Activated B cell treated with CpG ODN at 0.5 μM for 24 hours (primary cell): ENCODE measurements around the gene EXOSC5. TPM values are rescaled to one million over a fixed set of nuclear protein-coding genes. Genes with fewer than 3 reads are reported as not detected.

Experiments used
- ATAC-seq: fragments of 200-7000 bp; cut with Tn5 transposase; one replicate; pipeline ENCODE4 v1.10.0; 2021; ENCODE audit warnings: low read depth, mild to moderate bottlenecking, moderate library complexity
- CTCF ChIA-PET: fragments of 350-600 bp; sonication (Branson Sonifier 250); formaldehyde crosslinking; loops from one replicate; lab custom pipeline; 2021; ENCODE audit warnings: antibody characterized with exemption; lab: Charles Lee
- POLR2A ChIA-PET: fragments of 350-600 bp; sonication (Branson Sonifier 250); formaldehyde crosslinking; loops from one replicate; lab custom pipeline; 2021; ENCODE audit warnings: antibody characterized with exemption; lab: Charles Lee
- DNase-seq: peaks from one replicate; pipeline ENCODE4 v3.0.0; 2022
- H3K27ac Mint-ChIP-seq: one replicate; pipeline ENCODE4 v1.8.0; 2020; ENCODE audit warnings: mixed read lengths
- H3K27me3 Mint-ChIP-seq: one replicate; pipeline ENCODE4 v1.8.0; 2021; ENCODE audit warnings: mixed read lengths
- H3K36me3 Mint-ChIP-seq: one replicate; pipeline ENCODE4 v1.8.0; 2021; ENCODE audit warnings: low read depth, mixed read lengths
- H3K4me1 Mint-ChIP-seq: one replicate; pipeline ENCODE4 v1.8.0; 2021; ENCODE audit warnings: mixed read lengths
- H3K4me3 Mint-ChIP-seq: one replicate; pipeline ENCODE4 v1.8.0; 2020; ENCODE audit warnings: mild to moderate bottlenecking, mixed read lengths
- H3K9me3 Mint-ChIP-seq: one replicate; pipeline ENCODE4 v1.8.0; 2020; ENCODE audit warnings: mixed read lengths
- intact Hi-C: fragments of 100-400 bp; cut with micrococcal nuclease; formaldehyde crosslinking; loops from one replicate; pipeline ENCODE4 v1.15.1; 2024
- total RNA-seq: library from RNA; stranded (reverse); gene quantifications from 2 replicates; pipeline ENCODE4 v1.2.3, GENCODE V29; 2022
- TF ChIP-seq, protein P1 (sequence below): fragments of 200-600 bp; IDR thresholded peaks from one replicate; pipeline ENCODE4 v1.8.0; 2022; ENCODE audit warnings: antibody characterized with exemption, mild to moderate bottlenecking

EXOSC5 gene
- total RNA-seq, 1 donor from 2014 or later: 30.1 TPM

- Mint-ChIP-seq H3K9me3 (no peaks in the 10 kb centered on the region), H3K4me1 (peaks cover 36% of the 10 kb centered on the region), H3K27ac (peak overlapping the region; percentile 88), H3K4me3 (peak overlapping the region; percentile 74), H3K27me3 (no peaks in the 10 kb centered on the region), H3K36me3 (peaks cover 15% of the 10 kb centered on the region)
- intact Hi-C loops: loop anchor here (1.0 to 5.0 kb wide), 5 partner anchors 9 to 912 kb away; partner anchors contain the start of genes COQ8B, DMAC2, ITPKC and SERTAD3
- DNase-seq (no peak), ATAC-seq (no peak)
- TF ChIP-seq, protein P1, sequence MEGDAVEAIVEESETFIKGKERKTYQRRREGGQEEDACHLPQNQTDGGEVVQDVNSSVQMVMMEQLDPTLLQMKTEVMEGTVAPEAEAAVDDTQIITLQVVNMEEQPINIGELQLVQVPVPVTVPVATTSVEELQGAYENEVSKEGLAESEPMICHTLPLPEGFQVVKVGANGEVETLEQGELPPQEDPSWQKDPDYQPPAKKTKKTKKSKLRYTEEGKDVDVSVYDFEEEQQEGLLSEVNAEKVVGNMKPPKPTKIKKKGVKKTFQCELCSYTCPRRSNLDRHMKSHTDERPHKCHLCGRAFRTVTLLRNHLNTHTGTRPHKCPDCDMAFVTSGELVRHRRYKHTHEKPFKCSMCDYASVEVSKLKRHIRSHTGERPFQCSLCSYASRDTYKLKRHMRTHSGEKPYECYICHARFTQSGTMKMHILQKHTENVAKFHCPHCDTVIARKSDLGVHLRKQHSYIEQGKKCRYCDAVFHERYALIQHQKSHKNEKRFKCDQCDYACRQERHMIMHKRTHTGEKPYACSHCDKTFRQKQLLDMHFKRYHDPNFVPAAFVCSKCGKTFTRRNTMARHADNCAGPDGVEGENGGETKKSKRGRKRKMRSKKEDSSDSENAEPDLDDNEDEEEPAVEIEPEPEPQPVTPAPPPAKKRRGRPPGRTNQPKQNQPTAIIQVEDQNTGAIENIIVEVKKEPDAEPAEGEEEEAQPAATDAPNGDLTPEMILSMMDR: no peak
- CTCF ChIA-PET: interaction anchor here (1.0 to 5.4 kb wide), 5 partner anchors 10 to 94 kb away, joined by 3 to 38 read pairs (median 3); partner anchors contain the start of gene B9D2
- POLR2A ChIA-PET: interaction anchor here (2.6 to 6.9 kb wide), 3 partner anchors 9 to 91 kb away, joined by 19 to 119 read pairs (median 43); partner anchors contain the start of genes B9D2 and HNRNPUL1
Measured at GRCh38 chr19:41354343-41354953, 42.7 kb downstream of the EXOSC5 start.

DNA sequence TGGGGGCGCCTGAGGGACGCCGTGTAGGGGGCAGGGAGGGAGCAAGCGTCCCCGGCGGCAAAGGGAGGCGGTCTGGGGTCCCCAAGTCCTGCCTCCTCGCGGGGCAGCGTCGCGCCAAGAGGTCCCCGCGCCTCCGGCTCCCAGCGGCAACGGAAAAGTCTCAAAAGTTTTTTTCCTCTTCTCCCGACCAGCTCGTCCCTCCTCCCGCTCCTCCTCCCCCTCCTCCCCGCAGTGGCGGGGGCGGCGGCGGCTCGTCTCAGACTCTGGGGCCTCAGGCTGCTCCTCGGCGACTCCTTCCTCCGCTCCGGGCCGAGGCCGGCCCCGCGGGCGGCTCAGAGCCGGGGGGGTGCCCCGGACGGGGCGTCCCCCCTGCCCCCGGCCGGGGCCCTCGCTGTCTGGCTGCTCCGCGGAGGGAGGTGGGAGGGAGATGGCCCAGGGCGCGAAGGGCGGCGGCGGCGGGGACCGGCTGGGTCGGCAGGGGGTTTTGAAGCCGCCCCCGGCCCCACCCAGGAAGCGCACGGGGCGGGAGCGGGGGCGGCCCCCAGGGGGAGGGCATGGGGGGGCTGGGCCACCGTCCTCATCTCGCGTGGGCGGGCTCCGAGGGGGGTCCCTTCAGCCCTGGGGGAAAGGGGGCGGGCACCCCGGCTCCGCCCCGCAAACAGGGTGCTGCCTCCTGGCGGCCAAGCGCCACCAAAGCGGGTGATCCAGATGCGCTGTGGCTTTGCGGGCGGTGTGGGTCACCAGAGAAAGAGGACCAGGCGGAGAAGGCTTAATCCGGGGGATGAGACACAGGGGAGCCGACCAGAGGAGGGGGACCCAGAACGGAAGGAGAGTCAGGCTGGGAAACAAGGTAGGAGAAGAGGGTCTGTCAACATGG, 43.5 kb downstream of the EXOSC5 start, which contains the start of gene TGFB1:
Gene TGFB1 (minus strand): TSS at position 457 of the 877 bp plus-strand sequence. CDS start 878 bp downstream, outside the sequence.
- H3K27ac Mint-ChIP-seq: peak within 1 kb of the TSS; percentile 96
- peak; percentile 92 for DNase-seq
- POLR2A ChIA-PET: interaction anchor here (0.7 to 6.9 kb wide), 10 partner anchors 11 to 604 kb away, joined by 3 to 119 read pairs (median 22); partner anchors contain the start of genes ACTMAP, B9D2, CCDC97 and DMAC2
- H3K4me1 Mint-ChIP-seq: peaks cover 44% of the 10 kb centered on the region
- TF ChIP-seq, protein P1: peak; percentile 66
- peak within 1 kb of the TSS; percentile 100 for H3K4me3 Mint-ChIP-seq
- peaks cover 20% of the 10 kb centered on the region for H3K36me3 Mint-ChIP-seq
- CTCF ChIA-PET: interaction anchor here (1.4 to 5.4 kb wide), 6 partner anchors 11 to 149 kb away, joined by 3 to 38 read pairs (median 5); partner anchors contain the start of gene B9D2
- H3K9me3 Mint-ChIP-seq: no peaks in the 10 kb centered on the region
- no peaks in the 10 kb centered on the region for H3K27me3 Mint-ChIP-seq
- intact Hi-C loops: loop anchor here (1.0 to 5.0 kb wide), 8 partner anchors 10 to 911 kb away; partner anchors contain the start of genes BCKDHA, COQ8B, DMAC2 and EXOSC5
- ATAC-seq: peak; percentile 70

DNA sequence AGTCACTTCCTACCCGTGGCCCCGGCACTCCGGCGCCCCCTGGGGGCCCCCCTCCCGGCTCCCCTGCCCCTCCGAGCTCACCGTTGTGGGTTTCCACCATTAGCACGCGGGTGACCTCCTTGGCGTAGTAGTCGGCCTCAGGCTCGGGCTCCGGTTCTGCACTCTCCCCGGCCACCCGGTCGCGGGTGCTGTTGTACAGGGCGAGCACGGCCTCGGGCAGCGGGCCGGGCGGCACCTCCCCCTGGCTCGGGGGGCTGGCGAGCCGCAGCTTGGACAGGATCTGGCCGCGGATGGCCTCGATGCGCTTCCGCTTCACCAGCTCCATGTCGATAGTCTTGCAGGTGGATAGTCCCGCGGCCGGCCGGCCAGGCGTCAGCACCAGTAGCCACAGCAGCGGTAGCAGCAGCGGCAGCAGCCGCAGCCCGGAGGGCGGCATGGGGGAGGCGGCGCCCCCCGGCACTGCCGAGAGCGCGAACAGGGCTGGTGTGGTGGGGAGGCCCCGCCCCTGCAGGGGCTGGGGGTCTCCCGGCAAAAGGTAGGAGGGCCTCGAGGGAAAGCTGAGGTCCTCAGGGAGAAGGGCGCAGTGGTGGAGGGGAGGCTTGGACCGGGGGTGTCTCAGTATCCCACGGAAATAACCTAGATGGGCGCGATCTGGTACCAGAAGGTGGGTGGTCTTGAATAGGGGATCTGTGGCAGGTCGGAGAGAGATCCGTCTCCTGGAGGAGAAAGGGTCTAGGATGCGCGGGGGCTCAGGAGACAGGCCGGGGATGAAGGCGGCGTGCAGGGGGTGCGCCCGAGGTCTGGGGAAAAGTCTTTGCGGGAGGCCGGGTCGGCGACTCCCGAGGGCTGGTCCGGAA, 44.3 kb downstream of the EXOSC5 start:
- Mint-ChIP-seq H3K4me1 (peaks cover 48% of the 10 kb centered on the region), H3K27ac (peak overlapping the region; percentile 96), H3K9me3 (no peaks in the 10 kb centered on the region), H3K36me3 (peaks cover 22% of the 10 kb centered on the region), H3K4me3 (peak overlapping the region; percentile 100), H3K27me3 (no peaks in the 10 kb centered on the region)
- peak; percentile 83 for DNase-seq
- CTCF ChIA-PET: interaction anchor here (1.0 to 5.4 kb wide), 10 partner anchors 11 to 218 kb away, joined by 3 to 38 read pairs (median 5); partner anchors contain the start of genes B9D2 and CCDC97
- peak; percentile 21 for ATAC-seq
- POLR2A ChIA-PET: interaction anchor here (0.7 to 6.9 kb wide), 18 partner anchors 9 to 1034 kb away, joined by 3 to 119 read pairs (median 8); partner anchors contain the start of genes ACTMAP, B9D2, CCDC97 and DMAC2
- intact Hi-C loops: loop anchor here (1.0 to 5.0 kb wide), 8 partner anchors 43 to 911 kb away; partner anchors contain the start of genes BCKDHA, CCDC97, COQ8B and DMAC2
- TF ChIP-seq, protein P1: no peak

DNA sequence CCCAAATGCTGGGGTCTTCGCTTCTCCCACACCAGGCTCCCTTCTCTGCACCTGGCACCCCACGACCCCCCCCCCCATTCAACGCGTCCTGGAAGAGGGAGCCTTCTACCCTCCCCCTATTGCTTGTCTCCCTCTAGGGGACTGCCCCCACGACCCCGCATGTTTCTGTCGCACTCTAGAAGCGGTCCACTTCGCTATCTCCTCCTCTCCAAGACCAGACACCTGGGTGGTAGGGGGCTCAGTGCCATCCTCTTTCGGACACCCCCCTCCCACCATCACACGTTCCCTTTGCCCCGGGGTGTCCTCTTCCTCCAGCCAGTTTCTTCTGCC, 44.9 kb downstream of the EXOSC5 start:
- no peak for ATAC-seq
- TF ChIP-seq, protein P1: no peak

More for the DNA sequence above, 44.9 kb downstream of the EXOSC5 start:
- H3K4me3 Mint-ChIP-seq: peak overlapping the region; percentile 100
- ChIA-PET CTCF (interaction anchor here (1.0 to 5.4 kb wide), 11 partner anchors 12 to 218 kb away, joined by 3 to 38 read pairs (median 5); partner anchors contain the start of genes B9D2 and CCDC97), POLR2A (interaction anchor here (0.7 to 6.9 kb wide), 20 partner anchors 8 to 1035 kb away, joined by 3 to 119 read pairs (median 8); partner anchors contain the start of genes ACTMAP, B9D2, CCDC97 and DMAC2)
- peak overlapping the region; percentile 96 for H3K27ac Mint-ChIP-seq
- intact Hi-C loops: loop anchor here (1.0 to 5.0 kb wide), 5 partner anchors 42 to 910 kb away; partner anchors contain the start of genes CCDC97, COQ8B, DMAC2 and ITPKC
- H3K4me1 Mint-ChIP-seq: peaks cover 46% of the 10 kb centered on the region
- no peak for DNase-seq
- peaks cover 25% of the 10 kb centered on the region for H3K36me3 Mint-ChIP-seq
- no peaks in the 10 kb centered on the region for H3K27me3 Mint-ChIP-seq
- no peaks in the 10 kb centered on the region for H3K9me3 Mint-ChIP-seq
